Right renal cortex interstitium (tissue), 3 donors: Measurements from ENCODE around the gene ODAPH. TPM values are rescaled to one million over a fixed set of nuclear protein-coding genes. Genes with fewer than 3 reads are reported as not detected.
"Not testable (repeated sequence)": the region's sequence is repeated elsewhere in the genome, so short reads cannot be mapped to it uniquely, and the experiment has no call there.

Experiments used
- DNase-seq, 3 donors: peaks; one replicate each; pipeline ENCODE4 v3.0.0-alpha.2; 2013; ENCODE audit warnings: low read depth in 3 of 3, low spot score in 2 of 3
- polyA plus RNA-seq, 3 donors: library from polyadenylated mRNA; unstranded; fragments of 120-200 nt; gene quantifications; one replicate each; pipeline ENCODE4 v1.2.1, GENCODE V29; 2013; ENCODE audit not compliant: insufficient read length in 3 of 3

Gene ODAPH, protein sequence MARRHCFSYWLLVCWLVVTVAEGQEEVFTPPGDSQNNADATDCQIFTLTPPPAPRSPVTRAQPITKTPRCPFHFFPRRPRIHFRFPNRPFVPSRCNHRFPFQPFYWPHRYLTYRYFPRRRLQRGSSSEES
- under 1 TPM in 1 of 3 donors, not detected in 2; 0.29 TPM for polyA plus RNA-seq

DNA sequence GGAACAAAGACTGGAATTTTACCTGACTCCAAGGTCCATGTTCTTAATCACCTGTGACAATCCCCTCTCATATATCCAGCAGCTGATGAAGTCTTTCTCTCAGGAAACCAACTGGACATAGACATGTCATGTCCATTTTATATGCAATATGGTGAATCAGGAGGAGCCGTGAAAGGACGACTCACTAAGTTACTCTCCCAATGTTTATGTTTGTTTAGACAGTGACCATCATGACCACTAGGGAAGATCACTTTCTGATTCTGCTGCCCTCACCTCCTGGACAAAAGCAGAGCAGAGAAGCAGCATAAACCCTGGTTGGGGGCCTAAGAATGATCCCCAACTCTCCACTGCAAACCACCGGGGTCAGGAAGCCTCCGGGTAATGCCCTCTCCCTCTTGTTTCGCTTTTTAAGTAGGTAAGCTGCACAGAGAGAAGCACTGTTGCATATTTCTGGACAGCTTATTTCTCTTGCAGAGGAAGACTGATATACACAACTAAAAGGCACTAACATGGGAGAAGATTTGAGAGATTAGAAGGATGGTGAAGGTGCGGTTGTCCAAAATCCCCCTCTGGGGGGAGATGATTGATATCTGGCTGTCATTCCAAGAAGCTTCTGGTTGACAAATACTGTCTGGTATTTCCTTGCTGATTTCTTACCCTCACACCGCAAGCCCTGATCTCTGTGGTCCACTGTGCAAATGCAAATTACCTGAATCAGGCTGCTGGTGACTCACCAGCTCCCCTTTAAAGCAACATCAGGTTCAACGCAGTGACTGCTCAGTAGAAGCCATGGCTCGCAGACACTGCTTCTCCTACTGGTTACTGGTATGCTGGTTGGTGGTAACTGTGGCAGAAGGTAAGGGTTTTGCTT, at the start of gene ODAPH:
Gene ODAPH (plus strand): TSS at position 773 of the 871 bp plus-strand sequence. CDS start 17 bp downstream, at position 790.
- DNase-seq: no peak

DNA sequence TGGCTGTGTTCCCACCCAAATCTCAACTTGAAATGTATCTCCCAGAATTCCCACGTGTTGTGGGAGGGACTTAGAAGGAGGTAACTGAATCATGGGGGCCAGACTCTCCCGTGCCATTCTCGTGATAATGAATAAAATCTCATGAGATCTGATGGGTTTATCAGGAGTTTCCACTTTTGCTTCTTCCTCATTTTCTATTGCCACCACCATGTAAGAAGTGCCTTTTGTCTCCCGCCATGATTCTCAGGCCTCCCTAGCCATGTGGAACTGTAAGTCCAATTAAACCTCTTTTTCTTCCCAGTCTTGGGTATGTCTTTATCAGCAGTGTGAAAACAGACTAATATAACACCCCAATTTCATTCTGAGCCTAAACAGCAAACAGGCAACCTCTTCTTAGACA, 46.3 kb upstream of the ODAPH start:
- not testable (repeated sequence) for DNase-seq

DNA sequence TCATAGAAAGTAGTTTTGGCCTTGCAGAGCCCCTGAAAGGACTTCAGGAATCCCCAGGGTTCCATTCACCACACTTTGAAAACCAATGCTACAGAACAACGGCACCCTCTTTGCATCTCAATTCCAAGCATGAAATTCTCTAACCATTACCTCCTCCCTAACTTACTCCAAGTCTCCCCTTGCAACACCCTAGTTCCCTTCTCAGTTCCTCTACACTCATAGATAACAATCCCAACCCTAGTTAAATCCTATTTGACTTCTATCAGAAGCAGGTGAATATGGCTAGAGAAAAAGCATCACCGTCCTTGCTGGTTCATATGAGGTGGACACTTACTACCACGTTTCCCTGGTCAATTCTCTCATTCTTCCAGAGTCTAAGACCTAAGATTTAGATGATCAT, 44.0 kb upstream of the ODAPH start:
- no peak for DNase-seq

GRCh38 chr4:75512386-75513211, 43.3 kb upstream of the ODAPH start:
- no peak for DNase-seq

GRCh38 chr4:75513526-75514130, 42.2 kb upstream of the ODAPH start:
- peak in 1 of 3 donors; percentile 29 for DNase-seq

GRCh38 chr4:75514131-75514948, 41.5 kb upstream of the ODAPH start, which contains the start of the genes RCHY1 and THAP6:
RCHY1 (minus strand) TSS chr4:75514403; CDS start chr4:75514286, 117 bp downstream.
THAP6 (plus strand) TSS chr4:75514473; CDS start chr4:75515453, 980 bp downstream.
- DNase-seq: peak; percentile 93 to 96 (median 94)

DNA sequence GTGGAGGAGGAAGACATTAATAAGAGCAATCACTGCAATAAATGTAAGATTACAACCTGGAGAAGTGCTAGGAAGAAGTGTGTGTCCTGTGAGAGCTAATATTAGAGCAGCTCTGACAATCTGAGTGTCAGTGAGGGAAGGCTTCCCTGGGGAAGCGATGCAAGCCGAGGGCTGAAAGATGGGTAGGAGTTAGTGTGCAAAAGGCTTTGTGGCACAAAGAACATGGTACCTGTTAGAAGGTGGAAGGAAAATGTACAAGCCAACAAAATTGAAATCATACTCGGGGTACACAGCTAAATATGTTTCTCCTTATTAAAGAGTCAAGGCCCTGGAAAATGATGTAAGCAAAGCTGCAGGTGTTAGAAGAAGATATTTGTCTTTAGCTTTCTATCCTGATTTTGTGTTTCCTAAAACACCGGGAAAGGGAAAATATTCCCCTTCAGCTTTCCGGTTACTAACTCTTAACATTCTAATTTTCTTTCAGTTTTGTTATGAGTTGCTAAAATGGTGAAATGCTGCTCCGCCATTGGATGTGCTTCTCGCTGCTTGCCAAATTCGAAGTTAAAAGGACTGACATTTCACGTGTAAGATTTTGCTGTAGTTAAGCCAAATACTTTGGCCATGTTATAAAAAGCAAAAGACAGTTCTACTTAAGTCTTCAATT, 40.8 kb upstream of the ODAPH start:
- no peak for DNase-seq

- no peak for DNase-seq
Observed at GRCh38 chr4:75516144-75516543, 39.7 kb upstream of the ODAPH start.

GRCh38 chr4:75519452-75519851, 36.4 kb upstream of the ODAPH start:
- not testable (repeated sequence) for DNase-seq

DNA sequence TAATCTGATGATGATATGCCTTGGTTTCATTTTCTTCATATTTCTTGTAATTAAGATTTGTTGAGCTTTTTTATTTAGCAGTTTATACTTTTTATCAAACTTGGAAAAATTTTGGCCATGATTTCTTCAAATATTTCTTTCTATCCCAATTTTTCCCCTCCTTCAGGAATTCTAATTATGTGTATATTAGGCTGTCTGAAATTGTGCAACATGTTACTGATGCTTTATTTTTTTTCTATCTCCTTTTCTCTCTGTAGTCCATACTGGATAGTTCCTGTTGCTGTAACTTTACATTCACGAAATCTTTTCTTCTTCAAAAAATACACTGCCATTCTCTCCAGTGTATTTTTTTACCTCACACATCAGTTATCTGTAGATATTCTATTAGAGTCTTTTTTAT, 30.8 kb upstream of the ODAPH start:
- no peak for DNase-seq

DNA sequence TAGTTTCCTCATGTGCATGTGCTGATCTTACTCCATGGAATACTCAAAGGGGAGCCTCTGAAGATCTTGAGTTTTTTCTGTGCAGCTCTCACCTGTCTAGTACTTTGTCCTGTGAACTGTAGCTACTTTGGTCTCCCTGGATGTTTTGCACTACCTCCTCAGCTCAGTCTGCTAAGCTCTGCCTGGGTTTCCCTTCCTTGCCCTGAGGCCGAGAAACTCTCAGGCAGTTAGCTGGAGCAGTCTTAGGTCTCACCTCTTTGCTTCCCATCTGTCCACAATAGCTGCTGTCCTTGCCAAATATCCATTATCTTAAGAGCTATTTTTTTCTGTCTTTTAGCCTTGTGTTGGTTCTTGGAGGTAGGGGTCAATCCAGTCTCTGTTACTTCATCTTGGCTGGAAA, 30.0 kb upstream of the ODAPH start:
- DNase-seq: no peak

GRCh38 chr4:75527482-75527881, 28.4 kb upstream of the ODAPH start:
- DNase-seq: no peak

DNA sequence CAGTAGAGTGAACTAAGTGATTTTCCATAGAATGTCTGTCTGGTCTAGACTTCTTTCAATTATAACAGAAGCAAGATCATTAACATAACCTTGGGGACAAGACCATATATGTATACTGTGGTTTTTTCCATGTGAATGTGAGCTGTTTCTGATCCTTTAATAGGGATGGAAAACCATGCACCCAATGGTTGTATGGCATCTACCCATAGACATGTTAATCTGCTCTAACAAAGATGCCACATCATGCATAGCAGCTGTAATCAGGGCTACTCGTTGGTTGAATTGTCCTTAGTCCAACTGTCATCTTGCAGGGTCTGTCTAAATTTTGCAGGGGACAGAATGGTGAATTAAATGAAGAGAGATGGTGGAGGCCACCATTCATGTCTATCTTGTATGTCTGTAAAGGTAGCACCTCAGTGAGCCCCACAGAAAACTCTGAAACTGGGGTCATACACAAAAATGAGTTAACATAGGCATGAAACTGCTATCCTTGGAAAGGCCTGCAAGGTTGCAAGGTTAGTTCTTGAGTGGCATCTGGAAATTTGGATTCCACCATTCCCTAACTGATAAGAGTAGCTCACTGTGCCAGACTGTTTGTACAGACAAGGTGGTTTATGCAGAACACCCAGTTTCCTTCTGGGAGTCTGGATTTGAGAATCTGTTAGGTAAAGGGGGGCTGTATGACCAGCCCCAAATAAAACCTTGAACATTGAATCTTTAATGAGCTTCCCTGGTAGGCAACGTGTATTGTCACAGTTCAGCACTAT, 25.1 kb upstream of the ODAPH start:
- DNase-seq: no peak

- not testable (repeated sequence) for DNase-seq
Observed at GRCh38 chr4:75531536-75532143, 24.2 kb upstream of the ODAPH start.

GRCh38 chr4:75533339-75533887, 22.5 kb upstream of the ODAPH start:
- DNase-seq: not testable (repeated sequence)

- DNase-seq: not testable (repeated sequence)
Observed at GRCh38 chr4:75533926-75534325, 21.9 kb upstream of the ODAPH start.

DNA sequence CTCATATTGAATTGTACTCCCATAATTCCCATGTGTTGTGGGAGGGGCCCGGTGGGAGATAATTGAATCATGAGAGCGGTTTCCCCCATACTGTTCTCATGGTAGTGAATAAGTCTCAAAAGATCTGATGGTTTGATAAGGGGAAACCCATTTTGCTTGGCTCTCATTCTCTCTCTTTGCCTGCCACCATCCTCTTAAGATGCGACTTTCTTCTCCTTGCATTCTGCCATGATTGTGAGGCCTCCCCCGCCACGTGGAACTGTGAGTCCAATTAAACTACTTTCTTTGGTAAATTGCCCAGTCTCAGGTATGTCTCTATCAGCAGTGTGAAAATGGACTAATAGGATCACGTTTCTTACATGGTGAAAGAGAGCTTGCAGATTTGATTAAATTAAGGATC, 18.6 kb upstream of the ODAPH start:
- DNase-seq: not testable (repeated sequence)

DNA sequence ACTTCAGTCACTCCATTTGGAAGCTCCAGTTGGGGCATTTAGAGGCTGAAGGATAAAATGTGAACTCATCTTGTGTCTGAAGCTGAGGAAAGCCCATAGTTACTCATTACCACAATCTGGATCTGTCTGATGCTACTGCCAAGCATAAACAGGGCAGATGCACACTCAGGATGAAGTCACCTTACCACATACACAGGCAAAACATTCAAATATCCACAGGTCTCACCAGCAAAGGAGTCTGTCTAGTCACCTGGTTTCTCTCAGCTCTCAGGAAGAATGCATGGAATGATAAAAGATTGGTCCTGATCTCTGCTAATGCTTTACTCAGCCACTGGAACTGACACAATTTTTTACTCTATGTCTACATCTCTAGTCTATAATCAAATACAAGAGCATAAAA, 13.0 kb upstream of the ODAPH start:
- DNase-seq: no peak
